Left ventricle myocardium inferior (tissue), 1 donor: ENCODE data around the gene SENP3. TPM values are rescaled to one million over a fixed set of nuclear protein-coding genes. Genes with fewer than 3 reads are reported as not detected.
A peak's percentile ranks its signal among the peaks of the same experiment; 100 is the strongest.

ENCODE experiments used
- DNase-seq: peaks from one replicate; pipeline ENCODE4 v3.0.0-alpha.2; 2020
- H3K27ac ChIP-seq: fragments of 200-600 bp; replicated peaks from 2 replicates; pipeline ENCODE4 v1.8.0; 2021
- H3K27me3 ChIP-seq: fragments of 200-600 bp; 2 replicates; pipeline ENCODE4 v1.8.0; 2021; ENCODE audit warnings: low read depth
- H3K36me3 ChIP-seq: fragments of 200-600 bp; 2 replicates; pipeline ENCODE4 v1.8.0; 2021
- H3K4me1 ChIP-seq: fragments of 200-600 bp; 2 replicates; pipeline ENCODE4 v1.8.0; 2021
- H3K4me3 ChIP-seq: fragments of 200-600 bp; 2 replicates; pipeline ENCODE4 v1.8.0; 2021; ENCODE audit warnings: mild to moderate bottlenecking, moderate library complexity
- H3K9me3 ChIP-seq: fragments of 200-600 bp; replicated peaks from 2 replicates; pipeline ENCODE4 v1.8.0; 2021
- CTCF ChIP-seq: fragments of 200-600 bp; IDR thresholded peaks from 2 replicates; pipeline ENCODE4 v1.8.0; 2021; ENCODE audit warnings: antibody characterized with exemption, mild to moderate bottlenecking, borderline replicate concordance
- intact Hi-C: fragments of 100-400 bp; cut with micrococcal nuclease; formaldehyde crosslinking; loops from one replicate; pipeline ENCODE4 v1.11.0; 2022
- total RNA-seq: library from RNA; stranded (reverse); fragmentation: NEBNext Ultra II Directional; extraction: Animal tissue kit (Norgen Biotek cat#: 25700); gene quantifications from one replicate; pipeline ENCODE4 v1.2.1, GENCODE V29; 2021
- donor health status: DM: no; HTN: yes; CAD: no; lungs with severe emphysema.

Gene SENP3
- total RNA-seq, 1 donor from 2014 or later, result 29.5 TPM

GRCh38 chr17:7579834-7580603, 18.3 kb downstream of the SENP3 start:
- intact Hi-C loops, result no loop called here
- H3K4me3 ChIP-seq, result peak overlapping the region; percentile 76
- peaks cover 88% of the 10 kb centered on the region for H3K4me1 ChIP-seq

GRCh38 chr17:7580604-7581575, 19.2 kb downstream of the SENP3 start:
- no peak for TF ChIP-seq CTCF
- Histone ChIP-seq H3K4me3 (peak overlapping the region; percentile 76), H3K9me3 (no peaks in the 10 kb centered on the region), H3K36me3 (peaks cover 36% of the 10 kb centered on the region), H3K4me1 (peaks cover 87% of the 10 kb centered on the region), H3K27me3 (no peaks in the 10 kb centered on the region), H3K27ac (peak overlapping the region; percentile 96)
- no peak for DNase-seq
- intact Hi-C loops, result no loop called here

More at GRCh38 chr17:7579834-7580603, 18.3 kb downstream of the SENP3 start:
- Histone ChIP-seq H3K36me3 (peaks cover 43% of the 10 kb centered on the region), H3K27me3 (no peaks in the 10 kb centered on the region), H3K9me3 (no peaks in the 10 kb centered on the region), H3K27ac (peak overlapping the region; percentile 96)
- TF ChIP-seq CTCF, result no peak
- no peak for DNase-seq

- no peak for DNase-seq
- peak overlapping the region; percentile 76 for H3K4me3 ChIP-seq
- H3K36me3 ChIP-seq, result peaks cover 25% of the 10 kb centered on the region
- H3K9me3 ChIP-seq, result no peaks in the 10 kb centered on the region
- peaks cover 77% of the 10 kb centered on the region for H3K4me1 ChIP-seq
- peak overlapping the region; percentile 96 for H3K27ac ChIP-seq
- no peak for TF ChIP-seq CTCF
- H3K27me3 ChIP-seq, result no peaks in the 10 kb centered on the region
- intact Hi-C loops, result no loop called here
These were observed 20.9 kb downstream of the SENP3 start for GRCh38 chr17:7582396-7583252.

GRCh38 chr17:7583253-7584109, 21.8 kb downstream of the SENP3 start, which contains the start of gene MPDU1:
Gene MPDU1 (plus strand): TSS chr17:7583852. CDS start chr17:7583863, 11 bp downstream.
- Histone ChIP-seq H3K27me3 (no peaks in the 10 kb centered on the region), H3K4me1 (peaks cover 80% of the 10 kb centered on the region), H3K36me3 (peaks cover 19% of the 10 kb centered on the region), H3K9me3 (no peaks in the 10 kb centered on the region), H3K4me3 (peak within 1 kb of the TSS; percentile 76), H3K27ac (peak within 1 kb of the TSS; percentile 96)
- no peak for TF ChIP-seq CTCF
- intact Hi-C loops, result no loop called here
- DNase-seq, result peak; percentile 96
